ENCODE results near the gene DUSP5. TPM values are rescaled to one million over a fixed set of nuclear protein-coding genes. Genes with fewer than 3 reads are reported as not detected.

The DUSP5 gene
- total RNA-seq, 1 donor from 2014 or later, result 14.8 TPM

- Mint-ChIP-seq H3K9me3 (no peaks in the 10 kb centered on the region), H3K27me3 (ENCODE audit: low read depth) (peaks cover 5% of the 10 kb centered on the region), H3K27ac (no peak overlapping the region), H3K4me1 (peaks cover 33% of the 10 kb centered on the region), H3K36me3 (peaks cover 6% of the 10 kb centered on the region), H3K4me3 (no peak overlapping the region)
- TF ChIP-seq CTCF (IDR thresholded peaks at IDR 0.05; ENCODE audit: unreplicated experiment), result no peak
- no peak for DNase-seq (ENCODE audit: low spot score in 2 of 2, unreplicated experiment in 2 of 2)
Measured at GRCh38 chr10:110506448-110506847, 8.7 kb downstream of the DUSP5 start.

GRCh38 chr10:110507346-110507745 is 9.6 kb downstream of the DUSP5 start:
- peaks cover 26% of the 10 kb centered on the region for H3K4me1 Mint-ChIP-seq
- H3K4me3 Mint-ChIP-seq, result no peak overlapping the region
- no peak overlapping the region for H3K27ac Mint-ChIP-seq
- H3K9me3 Mint-ChIP-seq, result no peaks in the 10 kb centered on the region
- no peak for TF ChIP-seq CTCF (IDR thresholded peaks at IDR 0.05; ENCODE audit: unreplicated experiment)
- H3K36me3 Mint-ChIP-seq, result peaks cover 6% of the 10 kb centered on the region
- no peak for DNase-seq (ENCODE audit: low spot score in 2 of 2, unreplicated experiment in 2 of 2)
- H3K27me3 Mint-ChIP-seq (ENCODE audit: low read depth), result peaks cover 4% of the 10 kb centered on the region

GRCh38 chr10:110508159-110508788 is 10.6 kb downstream of the DUSP5 start:
- peaks cover 17% of the 10 kb centered on the region for H3K4me1 Mint-ChIP-seq
- no peak overlapping the region for H3K27ac Mint-ChIP-seq
- H3K4me3 Mint-ChIP-seq, result no peak overlapping the region
- no peaks in the 10 kb centered on the region for H3K27me3 Mint-ChIP-seq (ENCODE audit: low read depth)
- no peak for DNase-seq (ENCODE audit: low spot score in 2 of 2, unreplicated experiment in 2 of 2)
- no peak for TF ChIP-seq CTCF (IDR thresholded peaks at IDR 0.05; ENCODE audit: unreplicated experiment)
- H3K36me3 Mint-ChIP-seq, result peaks cover 6% of the 10 kb centered on the region
- no peaks in the 10 kb centered on the region for H3K9me3 Mint-ChIP-seq

DNA sequence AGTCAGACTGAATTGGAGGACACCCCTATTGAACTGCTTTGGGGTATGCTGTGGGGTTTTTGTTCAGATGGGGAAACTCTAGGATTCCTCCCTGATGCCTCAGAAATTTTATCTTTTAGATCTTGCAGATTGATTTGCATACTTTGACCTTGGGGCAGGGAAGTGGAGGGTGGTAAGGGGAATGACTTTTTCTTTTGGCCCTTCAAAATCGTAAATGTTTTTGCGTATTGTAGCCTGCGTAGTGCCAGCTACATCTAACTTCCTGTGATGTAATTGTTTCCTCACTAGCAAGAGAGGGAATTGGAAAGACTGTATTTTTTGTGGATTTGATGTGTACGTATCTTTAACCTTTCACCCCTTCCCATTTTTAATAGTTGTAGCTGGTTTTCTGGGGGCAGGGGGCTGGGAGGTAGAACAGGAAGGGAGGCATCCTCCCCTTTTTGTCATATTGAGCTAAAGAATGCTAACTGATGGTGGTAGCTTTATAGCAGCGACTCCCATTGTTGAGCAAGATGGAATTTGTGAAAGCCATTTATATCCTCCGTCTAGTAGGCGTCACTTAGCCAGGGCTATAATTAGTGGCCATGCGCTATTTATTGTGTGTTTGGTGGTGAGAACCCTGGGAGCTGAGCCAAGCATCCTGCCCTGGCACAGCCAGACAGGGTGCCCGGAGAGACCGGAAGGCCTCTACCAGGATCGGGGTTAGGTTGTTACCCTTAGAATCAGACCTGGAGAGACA is 11.3 kb downstream of the DUSP5 start:
- Mint-ChIP-seq H3K36me3 (peaks cover 6% of the 10 kb centered on the region), H3K4me3 (no peak overlapping the region), H3K27ac (no peak overlapping the region), H3K9me3 (peaks cover 3% of the 10 kb centered on the region), H3K4me1 (peaks cover 12% of the 10 kb centered on the region), H3K27me3 (ENCODE audit: low read depth) (no peaks in the 10 kb centered on the region)
- no peak for TF ChIP-seq CTCF (IDR thresholded peaks at IDR 0.05; ENCODE audit: unreplicated experiment)
- no peak for DNase-seq (ENCODE audit: low spot score in 2 of 2, unreplicated experiment in 2 of 2)

- Mint-ChIP-seq H3K9me3 (peaks cover 3% of the 10 kb centered on the region), H3K27me3 (ENCODE audit: low read depth) (no peaks in the 10 kb centered on the region), H3K36me3 (peaks cover 6% of the 10 kb centered on the region), H3K4me3 (no peak overlapping the region), H3K4me1 (peaks cover 10% of the 10 kb centered on the region), H3K27ac (no peak overlapping the region)
- DNase-seq (ENCODE audit: low spot score in 2 of 2, unreplicated experiment in 2 of 2), result no peak
- TF ChIP-seq CTCF (IDR thresholded peaks at IDR 0.05; ENCODE audit: unreplicated experiment), result no peak
Measured at GRCh38 chr10:110509560-110509959, 11.9 kb downstream of the DUSP5 start.

Data from mesothelial cell of epicardium (in vitro differentiated cells).